K562 (cell line): ENCODE results near the gene CHAF1A. TPM values are rescaled to one million over a fixed set of nuclear protein-coding genes. Genes with fewer than 3 reads are reported as not detected.
A peak's percentile ranks its signal among the peaks of the same experiment; 100 is the strongest.

Experiments
- ATAC-seq: fragments of 200-7000 bp; cut with Tn5 transposase; 3 replicates; pipeline ENCODE4 v1.9.1; 2020; ENCODE audit warnings: moderate library complexity
- BruUV-seq: library from RNA; stranded (reverse); fragments of 400-500 nt; replicated peaks from 2 replicates; lab custom pipeline; 2021; lab: Mats Ljungman, UMichigan
- CTCF ChIA-PET: fragments of 300-600 bp; formaldehyde crosslinking; extraction: SDS; loops from one replicate; lab custom pipeline; 2021; ENCODE audit warnings: low intra/inter-chr PET ratio; lab: Yijun Ruan, JAX
- POLR2A ChIA-PET: fragments of 300-600, 350-650 bp; sonication (Branson Sonifier 250); formaldehyde crosslinking; extraction: SDS; loops from one replicate; lab custom pipeline; 2021; ENCODE audit warnings: antibody characterized with exemption, inconsistent platforms; lab: Yijun Ruan, JAX
- DNase-seq, 4 experiments: peaks; one replicate each; pipeline versions ENCODE4 v3.0.0 to v3.0.0-alpha.2; 2011 to 2018; ENCODE audit warnings: low spot score in 3 of 4, mixed read lengths in 3 of 4; ENCODE audit errors: extremely low read depth in 1 of 4
- FAIRE-seq: peaks from 2 replicates; lab custom pipeline; 2011; peaks lifted over from hg19 to GRCh38; lab: Jason Lieb, UNC
- H2AFZ ChIP-seq: 2 replicates; pipeline ENCODE4 v1.6.0; 2011; ENCODE audit warnings: low read depth, low read length, control low read depth, inconsistent platforms
- H3K27ac ChIP-seq: fragments of 200-600 bp; 3 replicates; pipeline ENCODE4 v1.8.0; 2011; ENCODE audit warnings: low read depth, mild to moderate bottlenecking, control low read depth, inconsistent platforms, low read length, moderate library complexity, mixed read lengths; ENCODE audit errors: extremely low read depth
- H3K27me3 ChIP-seq, 2 experiments: fragments of 300-600 bp in 1 of 2; 2 replicates in 1 of 2; 3 replicates in 1 of 2; pipeline versions ENCODE4 v1.6.0 to v1.8.0; 2011; ENCODE audit warnings: inconsistent platforms in 2 of 2, low read length in 2 of 2, mild to moderate bottlenecking in 1 of 2, mixed read lengths in 1 of 2, moderate library complexity in 1 of 2; ENCODE audit not compliant: control insufficient read depth in 2 of 2, insufficient read depth in 2 of 2
- H3K36me3 ChIP-seq: fragments of 300-600 bp; 3 replicates; pipeline ENCODE4 v1.8.0; 2011; ENCODE audit warnings: mild to moderate bottlenecking, low read length, inconsistent platforms; ENCODE audit not compliant: control insufficient read depth, insufficient read depth
- H3K4me1 ChIP-seq, 2 experiments: fragments of 200-600 bp in 1 of 2; replicated peaks in 1 of 2; 2 replicates in 1 of 2; 3 replicates in 1 of 2; pipeline versions ENCODE4 v1.5.1 to v1.8.0; 2011; ENCODE audit warnings: inconsistent platforms in 2 of 2, low read length in 2 of 2, mild to moderate bottlenecking in 1 of 2, mixed read lengths in 1 of 2, moderate library complexity in 1 of 2; ENCODE audit not compliant: control insufficient read depth in 2 of 2, insufficient read depth in 2 of 2
- H3K4me2 ChIP-seq: 2 replicates; pipeline ENCODE4 v1.6.1; 2011; ENCODE audit warnings: low read length, control low read depth, inconsistent platforms, mixed read lengths; ENCODE audit not compliant: insufficient read depth
- H3K4me3 ChIP-seq: fragments of 200-600 bp; sonication (generic), shearing (Covaris generic); 2 replicates; pipeline ENCODE4 v1.5.1; 2016; ENCODE audit warnings: control low read depth, inconsistent platforms
- H3K79me2 ChIP-seq: fragments of 200-600 bp; 3 replicates; pipeline ENCODE4 v1.8.0; 2011; ENCODE audit warnings: low read length, inconsistent platforms; ENCODE audit not compliant: control insufficient read depth, insufficient read depth
- H3K9ac ChIP-seq, 2 experiments: 2 replicates each; pipeline versions ENCODE4 v1.6.0 to v1.6.1; 2011; ENCODE audit warnings: low read depth in 2 of 2, low read length in 2 of 2, control low read depth in 1 of 2, inconsistent platforms in 1 of 2, mild to moderate bottlenecking in 1 of 2, mixed read lengths in 1 of 2; ENCODE audit not compliant: insufficient read depth in 1 of 2
- H3K9me1 ChIP-seq: one replicate; pipeline ENCODE4 v1.6.0; 2011; ENCODE audit warnings: inconsistent platforms, mild to moderate bottlenecking, low read length, moderate library complexity; ENCODE audit not compliant: control insufficient read depth, insufficient read depth
- H3K9me3 ChIP-seq: replicated peaks from 2 replicates; pipeline ENCODE4 v1.5.1; 2011; ENCODE audit warnings: low read depth, low read length, inconsistent platforms; ENCODE audit not compliant: control insufficient read depth, insufficient read depth
- H4K20me1 ChIP-seq: replicated peaks from 2 replicates; pipeline ENCODE4 v1.6.1; 2011; ENCODE audit warnings: low read length, inconsistent platforms, mixed read lengths; ENCODE audit not compliant: control insufficient read depth, insufficient read depth
- CHD2 ChIP-seq: IDR thresholded peaks from 2 replicates; pipeline ENCODE4 v1.6.1; 2011; ENCODE audit warnings: low read depth, low read length
- HNRNPH1 ChIP-seq: fragments of 200-400 bp; formaldehyde crosslinking; optimal IDR thresholded peaks from 2 replicates; pipeline ENCODE3; 2017; ENCODE audit warnings: low read depth, mild to moderate bottlenecking, low read length, moderate library complexity
- POLR2AphosphoS5 ChIP-seq: IDR thresholded peaks from 2 replicates; pipeline ENCODE4 v1.6.1; 2011; ENCODE audit warnings: mild to moderate bottlenecking, low read depth, low read length, moderate library complexity; ENCODE audit not compliant: control insufficient read depth, insufficient read depth
- RB1 ChIP-seq: fragments of 450-650 bp; IDR thresholded peaks from 2 replicates; pipeline ENCODE4 v1.6.1; 2017; ENCODE audit warnings: low read depth, mild to moderate bottlenecking
- TBP ChIP-seq: optimal IDR thresholded peaks from 2 replicates; pipeline ENCODE3; 2011; ENCODE audit warnings: low read depth, low read length, improper control_type of control experiment
- TOE1 ChIP-seq, 2 experiments: fragments of 450-650 bp in 1 of 2; sonication (generic) in 1 of 2; formaldehyde crosslinking in 1 of 2; IDR thresholded peaks; 2 replicates each; pipeline versions ENCODE4 v1.7.1 to v1.8.0; 2016 to 2022; ENCODE audit warnings: borderline replicate concordance in 2 of 2, mild to moderate bottlenecking in 2 of 2, antibody characterized with exemption in 1 of 2, inconsistent platforms in 1 of 2, low read depth in 1 of 2, missing genetic modification reagents in 1 of 2, moderate library complexity in 1 of 2
- ZBTB5 ChIP-seq: fragments of 450-650 bp; IDR thresholded peaks from 2 replicates; pipeline ENCODE4 v1.6.1; 2017; ENCODE audit warnings: antibody characterized with exemption
- WGBS: fragments of 100-300 bp; shearing (Covaris generic); methylation state at CpG from one replicate; pipeline ENCODE4 v1.1.6; 2016; ENCODE audit warnings: low coverage, mixed read lengths; ENCODE audit not compliant: insufficient coverage; ENCODE audit errors: missing lambda C conversion rate; 5-methylcytosine and 5-hydroxymethylcytosine counted together
- in situ Hi-C: fragments of 300-500 bp; cut with MboI; formaldehyde crosslinking; loops from 4 replicates; pipeline ENCODE4 v1.15.0; 2018; ENCODE audit warnings: inconsistent platforms, mixed read lengths
- intact Hi-C: fragments of 100-400 bp; cut with micrococcal nuclease; formaldehyde crosslinking; loops from 2 replicates; pipeline ENCODE4 v1.14.2; 2022
- polyA plus RNA-seq, 8 experiments: library from polyadenylated mRNA; depleted of rRNA in 4 of 8; stranded (reverse) in 5 of 8; unstranded in 3 of 8; fragments of >200 nt; fragmentation: Nextera tagmentation in 2 of 8; fragmentation: Illumina TruSeq in 1 of 8; extraction: Ambion mirVana in 2 of 8; extraction: Trizol in 1 of 8; gene quantifications; 2 replicates each; pipeline versions ENCODE4 v1.2.1 to v1.2.3, GENCODE V29; 2011 to 2014; ENCODE audit warnings: inconsistent platforms in 1 of 8, missing spikeins in 1 of 8
- total RNA-seq, 7 experiments: library from RNA; depleted of rRNA in 6 of 7; stranded (reverse); fragments of >200 nt in 6 of 7; fragmentation: Illumina TruSeq in 2 of 7; extraction: Trizol in 2 of 7; gene quantifications; 2 replicates each; pipeline versions ENCODE4 v1.2.1 to v1.2.3, GENCODE V29; 2011 to 2021; ENCODE audit warnings: low replicate concordance in 1 of 7

The CHAF1A gene
- total and polyA plus RNA-seq, 9 of the 15 experiments (the other 6 are each of a cell fraction or from before 2014, with no cell fraction given) = 1.6 to 86.9 (median 45.2) TPM

DNA sequence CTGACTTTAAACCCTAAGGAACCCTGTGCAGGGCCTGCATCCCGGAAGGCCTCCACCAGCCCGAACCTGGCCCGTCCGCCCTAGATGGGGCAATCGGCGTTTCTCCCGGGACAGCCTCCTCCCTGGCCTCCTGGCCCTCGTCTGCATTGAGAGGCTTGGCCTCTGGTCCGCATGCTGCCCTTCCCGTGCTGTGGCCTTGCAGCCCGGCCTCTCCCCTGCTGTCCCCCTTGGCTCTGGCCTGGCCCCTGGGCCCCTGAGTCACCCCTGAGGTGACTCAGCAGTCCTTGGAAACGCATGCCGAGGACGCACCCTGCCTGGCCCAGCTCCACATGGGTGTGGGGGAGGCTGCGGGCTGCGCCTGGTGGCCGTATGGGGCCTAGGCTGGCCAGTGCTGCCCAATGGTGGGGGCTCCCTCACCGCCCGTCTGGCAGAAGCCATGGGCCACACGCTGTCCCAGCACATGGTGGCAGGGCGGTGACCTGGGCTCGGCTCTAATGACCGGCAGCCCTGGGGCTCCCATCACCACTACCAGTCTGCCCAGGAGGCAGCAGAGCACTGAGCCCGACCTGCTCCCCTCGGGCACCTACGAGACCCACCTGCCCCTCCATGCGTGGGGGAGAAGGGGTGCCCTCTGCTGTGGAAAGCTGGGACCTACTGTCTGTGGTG lies 27.8 kb upstream of the CHAF1A start:
- POLR2A ChIA-PET = interaction anchor here (0.6 to 5.2 kb wide), 17 partner anchors 8 to 429 kb away, joined by 3 to 46 read pairs (median 5); partner anchors contain the start of genes CHAF1A, MPND and SH3GL1
- Histone ChIP-seq H2AFZ (peak overlapping the region; percentile 27; the same call in 1 of the 2 replicates), H3K27me3 (no peaks in the 10 kb centered on the region), H3K4me3 (peak overlapping the region; percentile 14; the same call in 1 of the 2 replicates), H3K4me2 (peak overlapping the region; percentile 85), H3K4me1 (peaks cover 71 to 88% of the 10 kb centered on the region in 2 experiments), H3K27ac (peak overlapping the region; percentile 99), H3K9me1 (no peaks in the 10 kb centered on the region), H3K9ac (peak overlapping the region; percentile 93 to 94), H4K20me1 (peaks cover 8% of the 10 kb centered on the region), H3K36me3 (peaks cover 57% of the 10 kb centered on the region; the same call in 2 of the 3 replicates), H3K9me3 (no peaks in the 10 kb centered on the region), H3K79me2 (peaks cover 92% of the 10 kb centered on the region)
- FAIRE-seq (no peak), ATAC-seq (peak; percentile 86), DNase-seq (peak; percentile 84 to 97 (median 88))
- in situ Hi-C loops (no loop called here), intact Hi-C loops (loop anchor here (1.0 kb wide), 1 partner anchor 26 kb away; the partner anchor contains the start of gene SH3GL1)
- 3% methylated on average over 27 of the region's 27 CpGs for WGBS
- CTCF ChIA-PET = interaction anchor here (0.9 to 1.1 kb wide), 2 partner anchors 25 to 262 kb away, joined by 3 to 4 read pairs; partner anchors contain the start of gene SH3GL1
- BruUV-seq = no TSS peak
- 0 out of 2 replicates have a peak, but pooled peaks have one; percentile 17 for TF ChIP-seq CHD2
- peak; percentile 64 for TF ChIP-seq TBP
- peak; percentile 82 for TF ChIP-seq TOE1 (IDR thresholded peaks at IDR 0.05; ENCODE audit: borderline replicate concordance)
- peak; percentile 88; the same call in 1 of the 2 replicates for TF ChIP-seq TOE1 (CRISPR knock-in tag; IDR thresholded peaks at IDR 0.05; ENCODE audit: borderline replicate concordance, low read depth)
- TF ChIP-seq ZBTB5 = no peak; the same call in 1 of the 2 replicates
- TF ChIP-seq POLR2AphosphoS5 = peak; percentile 51; the same call in 1 of the 2 replicates
- TF ChIP-seq RB1 = peak; percentile 82; the same call in 1 of the 2 replicates
- TF ChIP-seq HNRNPH1 = no peak
